ENCODE data around the gene BCL10. TPM values are rescaled to one million over a fixed set of nuclear protein-coding genes. Genes with fewer than 3 reads are reported as not detected.

The BCL10 gene
- 14.5 TPM for polyA plus RNA-seq (2012; ENCODE audit: insufficient read depth, insufficient read length)

DNA sequence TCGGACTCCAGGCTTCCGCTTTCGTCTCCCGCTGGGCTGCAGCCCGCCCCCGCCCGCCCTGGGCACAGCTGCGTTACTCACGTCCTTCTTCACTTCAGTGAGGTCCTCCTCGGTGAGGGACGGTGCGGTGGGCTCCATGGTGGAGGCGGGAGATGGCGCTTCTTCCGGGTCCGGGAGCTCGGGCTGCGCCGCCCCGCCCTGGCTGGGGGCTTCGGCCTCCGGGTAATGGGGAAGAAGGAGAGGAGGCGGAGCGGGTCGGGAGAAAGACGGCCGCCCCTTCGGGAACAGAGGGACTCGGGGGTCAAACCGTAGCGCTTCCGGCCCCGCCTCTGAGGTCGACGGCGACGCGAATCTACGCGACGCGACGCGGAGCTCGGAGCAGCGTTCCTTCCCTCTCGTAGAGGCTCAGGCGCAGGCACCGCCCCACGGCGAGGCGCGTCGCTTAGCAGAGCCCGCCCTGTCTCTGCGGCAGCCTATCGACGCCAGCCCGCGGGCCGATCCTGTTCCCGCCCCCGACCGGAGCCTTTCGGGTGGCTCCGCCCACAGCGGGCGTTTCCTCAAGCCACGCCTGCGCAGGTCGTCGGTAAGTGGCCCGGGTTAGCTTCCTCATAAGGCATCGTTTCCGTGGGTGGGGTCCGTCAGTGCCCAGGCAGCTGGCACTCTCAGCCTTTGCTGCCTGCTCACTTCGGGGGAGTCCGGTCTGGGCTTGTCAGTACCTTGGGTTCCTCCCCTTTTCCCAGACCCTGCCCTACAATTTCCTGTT, at the start of gene BCL10:
Gene BCL10 (minus strand): TSS at position 418 of the 763 bp plus-strand sequence. CDS start 280 bp downstream, at position 138.
- peak; percentile 96 for DNase-seq (ENCODE audit: low read depth, low spot score)
- peak within 1 kb of the TSS; percentile 97 for H3K4me3 ChIP-seq (ENCODE audit: low read length)

DNA sequence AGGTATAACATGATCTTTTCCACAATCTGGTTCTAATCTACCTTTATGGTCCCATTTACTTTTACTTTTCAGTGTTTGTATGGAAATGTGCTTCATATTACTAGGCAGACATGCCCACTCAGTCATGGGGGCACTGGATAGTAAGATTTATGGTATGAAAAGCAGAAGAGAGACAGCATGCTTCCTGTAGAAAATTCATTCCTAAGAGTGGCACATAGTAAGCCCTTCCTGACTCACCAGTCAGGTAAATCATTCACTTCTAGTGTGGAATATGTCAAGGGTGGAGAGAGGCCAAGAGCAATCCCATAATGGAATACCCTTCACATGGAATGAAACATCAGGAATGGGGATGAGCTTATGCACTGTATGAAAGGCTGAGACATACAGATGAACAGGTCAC, 49.5 kb upstream of the BCL10 start:
- no peak for DNase-seq (ENCODE audit: low read depth, low spot score)
- no peak overlapping the region for H3K4me3 ChIP-seq (ENCODE audit: low read length)

DNA sequence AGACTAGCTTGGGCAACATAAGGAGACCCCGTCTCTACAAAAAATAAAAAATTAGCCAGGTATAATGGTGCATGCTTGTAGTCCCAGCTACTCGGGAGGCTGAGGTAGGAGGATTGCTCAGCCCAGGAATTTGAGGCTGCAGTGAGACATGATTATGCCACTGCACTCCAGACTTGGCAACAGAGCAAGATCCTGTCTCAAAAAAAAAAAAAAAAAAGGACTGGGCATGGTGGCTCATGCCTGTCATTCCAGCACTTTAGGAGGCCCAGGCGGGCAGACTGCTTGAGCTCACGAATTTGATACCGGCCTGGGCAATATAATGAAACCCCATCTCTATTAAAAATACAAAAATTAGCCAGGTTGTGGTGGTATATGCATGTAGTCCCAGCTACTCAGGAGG, 47.3 kb upstream of the BCL10 start:
- no peak overlapping the region for H3K4me3 ChIP-seq (ENCODE audit: low read length)
- DNase-seq (ENCODE audit: low read depth, low spot score): no peak

DNA sequence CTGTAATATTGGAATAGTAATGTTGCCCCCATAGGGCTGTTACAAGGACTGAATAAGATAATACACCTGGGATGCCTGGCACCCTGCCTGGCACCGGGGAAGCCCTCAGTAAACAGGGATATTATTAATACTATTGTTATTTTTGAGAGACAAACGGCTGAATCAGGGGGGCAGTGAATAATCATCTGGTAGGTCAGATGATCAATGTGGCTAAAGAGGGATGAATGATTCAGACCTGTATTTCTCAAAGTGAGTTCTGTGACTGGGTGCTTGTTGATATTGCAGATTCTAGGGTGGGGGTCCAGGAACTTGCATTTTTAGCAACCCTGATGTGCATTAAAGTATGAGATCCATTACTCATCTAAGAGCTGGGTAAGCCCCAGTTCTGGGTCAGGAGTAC, 46.2 kb upstream of the BCL10 start:
- DNase-seq (ENCODE audit: low read depth, low spot score): no peak
- no peak overlapping the region for H3K4me3 ChIP-seq (ENCODE audit: low read length)

DNA sequence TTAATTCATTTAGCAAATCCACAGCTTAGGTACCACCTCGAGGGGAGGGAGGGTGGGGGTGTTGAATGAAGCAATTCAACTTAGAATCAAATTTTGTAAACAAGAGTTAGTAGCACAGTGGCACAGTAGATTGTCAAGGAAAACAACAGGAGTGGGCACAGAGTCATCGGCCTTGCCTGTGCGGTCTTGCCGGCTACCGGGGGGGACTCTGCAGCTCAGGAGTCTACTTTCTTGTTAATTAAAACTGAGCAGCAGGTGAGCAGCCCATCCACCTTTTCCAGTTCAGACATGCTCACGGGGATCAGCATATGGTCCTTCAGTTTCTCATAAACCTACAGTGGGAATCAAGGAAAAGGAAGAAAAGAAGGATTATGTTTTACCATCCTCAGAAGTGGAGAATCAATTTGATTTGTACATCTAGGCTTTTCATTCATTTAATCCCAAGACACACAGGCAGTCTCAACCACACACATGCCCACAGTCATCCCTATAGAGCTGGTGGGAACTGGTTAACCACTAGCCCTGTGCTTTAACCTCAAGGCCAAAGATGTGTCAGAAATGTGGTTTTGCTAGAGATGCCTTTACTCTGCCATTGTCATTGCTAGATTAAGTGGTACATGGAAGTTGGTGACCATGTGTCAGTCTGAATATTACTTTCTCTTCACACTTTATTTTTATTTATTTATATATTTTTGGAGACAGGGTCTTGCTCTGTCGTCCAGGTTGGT, 45.0 kb upstream of the BCL10 start:
- peak; percentile 40 for DNase-seq (ENCODE audit: low read depth, low spot score)
- no peak overlapping the region for H3K4me3 ChIP-seq (ENCODE audit: low read length)

DNA sequence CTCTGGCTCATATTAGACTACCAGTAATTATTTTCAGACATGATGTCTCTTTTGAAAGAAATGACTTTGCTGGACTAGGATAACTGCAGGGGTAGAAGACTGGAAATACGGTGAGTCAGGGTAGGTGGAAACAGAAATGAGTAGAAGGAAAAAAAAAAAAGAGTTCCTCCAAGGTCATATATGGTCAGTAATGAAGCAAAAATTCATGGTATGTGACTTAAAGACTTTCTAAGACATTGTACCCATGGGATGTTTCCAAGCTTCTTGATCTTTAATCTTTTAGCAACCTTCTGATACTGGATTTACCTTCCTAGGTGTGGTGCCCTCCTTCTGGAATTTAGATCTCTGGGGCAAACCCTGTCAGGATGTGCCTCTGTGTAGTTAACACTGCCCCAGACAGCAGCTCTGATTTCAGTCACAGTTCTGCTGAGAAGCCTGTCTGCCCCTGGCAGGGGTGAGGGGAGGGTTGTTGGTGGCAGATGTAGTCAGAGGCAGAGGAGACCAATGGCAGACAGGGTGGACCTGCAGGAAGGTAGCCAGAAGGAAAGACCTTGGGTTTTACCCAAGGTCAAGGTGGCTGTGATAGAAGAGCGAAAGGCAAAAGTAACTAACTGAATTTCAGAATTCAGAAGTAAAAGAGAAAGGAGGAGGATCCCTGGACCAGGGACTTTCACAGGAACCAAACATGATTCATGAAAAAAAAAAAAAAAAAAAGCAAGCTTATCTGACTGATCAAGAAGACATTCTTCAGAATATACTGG, 44.1 kb upstream of the BCL10 start:
- H3K4me3 ChIP-seq (ENCODE audit: low read length): no peak overlapping the region
- DNase-seq (ENCODE audit: low read depth, low spot score): no peak

DNA sequence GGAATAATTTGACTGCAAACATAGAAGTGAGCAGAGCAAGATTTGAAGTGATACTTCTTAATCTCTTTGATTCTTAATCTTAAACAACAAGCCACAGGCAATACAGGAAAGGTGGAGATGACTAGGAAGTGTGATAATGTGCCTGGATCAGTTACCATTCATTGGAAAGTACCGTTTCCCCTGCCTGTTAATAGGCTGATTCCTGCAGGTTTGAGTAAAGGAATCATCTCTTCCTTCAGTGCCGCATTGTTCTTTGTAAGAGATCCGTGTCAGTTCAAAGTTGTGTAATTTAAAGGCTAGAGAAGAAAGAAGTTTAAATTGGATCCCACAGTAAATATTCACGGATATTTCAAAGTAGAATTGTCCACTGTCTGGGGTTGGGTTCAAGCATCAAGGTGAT, 43.5 kb upstream of the BCL10 start:
- DNase-seq (ENCODE audit: low read depth, low spot score): no peak
- H3K4me3 ChIP-seq (ENCODE audit: low read length): no peak overlapping the region

DNA sequence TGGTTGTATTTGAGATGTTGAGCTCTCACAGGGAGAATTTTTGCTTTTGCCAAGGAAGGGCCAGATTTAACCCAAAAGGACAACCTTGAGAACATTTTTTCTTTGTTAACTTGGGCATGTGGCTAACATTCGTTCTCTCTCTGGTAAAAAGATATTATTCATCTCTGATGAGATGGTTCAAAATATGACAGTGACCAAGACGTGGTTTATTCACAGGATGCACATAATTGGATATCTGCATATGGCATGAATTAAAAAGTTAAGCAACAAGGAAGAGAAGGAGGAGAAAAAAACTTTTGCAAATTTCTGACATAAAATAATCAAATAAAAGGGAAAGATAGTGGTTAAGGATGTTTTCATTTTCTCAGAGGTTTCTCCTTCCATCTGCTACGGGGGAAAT, 43.1 kb upstream of the BCL10 start:
- no peak for DNase-seq (ENCODE audit: low read depth, low spot score)
- H3K4me3 ChIP-seq (ENCODE audit: low read length): no peak overlapping the region

DNA sequence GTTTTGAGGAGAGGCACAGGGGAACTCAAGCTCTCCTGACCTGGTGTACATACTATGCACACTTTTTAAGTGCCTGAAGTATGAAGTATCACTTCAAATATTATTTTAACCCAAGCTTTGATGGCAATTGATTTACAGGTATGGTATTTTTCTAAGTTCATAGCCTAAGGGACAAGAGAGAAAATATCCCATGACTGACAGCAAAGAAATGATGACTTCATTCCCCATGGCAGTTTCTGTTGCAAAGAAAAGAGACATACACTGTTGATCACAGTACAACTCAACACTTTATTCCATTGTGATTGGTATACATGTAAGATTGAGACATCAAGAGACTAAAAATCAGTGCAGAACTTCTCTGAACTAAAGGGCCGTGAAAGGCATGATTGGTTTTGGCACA, 41.8 kb upstream of the BCL10 start:
- H3K4me3 ChIP-seq (ENCODE audit: low read length): no peak overlapping the region
- DNase-seq (ENCODE audit: low read depth, low spot score): no peak

DNA sequence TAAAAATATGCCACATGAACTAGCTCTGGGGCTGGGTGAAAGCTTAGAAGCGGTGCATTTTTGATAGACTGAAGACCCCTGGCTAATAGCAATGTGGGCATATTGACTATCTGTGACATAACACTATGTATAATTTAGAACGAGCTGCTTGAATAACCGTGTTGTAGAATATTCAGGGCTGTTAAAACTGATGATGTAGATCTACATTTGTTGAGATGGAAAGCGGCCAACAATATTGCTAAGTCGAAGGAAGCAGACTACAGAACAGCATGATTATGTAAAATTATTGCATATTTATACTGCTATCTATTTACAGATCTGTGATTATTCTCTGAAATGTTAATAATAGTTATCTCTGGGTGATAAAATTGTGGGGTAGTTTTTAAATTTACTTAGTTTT, 41.1 kb upstream of the BCL10 start:
- H3K4me3 ChIP-seq (ENCODE audit: low read length): no peak overlapping the region
- no peak for DNase-seq (ENCODE audit: low read depth, low spot score)

DNA sequence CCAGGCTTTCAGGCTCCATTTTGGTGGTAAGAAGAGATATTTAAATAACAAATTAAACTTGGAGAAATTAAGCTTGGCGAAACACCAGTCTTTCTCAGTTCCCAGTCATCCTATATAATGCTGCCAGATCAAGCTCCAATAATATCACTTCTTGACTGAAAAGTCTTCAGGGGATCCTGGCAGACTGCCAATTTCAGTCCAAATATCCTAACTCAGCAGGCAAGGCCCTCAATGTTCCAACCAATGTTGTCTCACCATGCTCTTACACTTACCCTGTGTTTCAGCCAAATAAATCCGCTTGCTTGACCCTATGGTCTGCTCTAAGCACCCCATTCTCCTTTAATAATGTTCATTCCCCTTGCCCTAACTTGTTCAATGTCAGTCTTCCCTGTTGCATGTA, 39.9 kb upstream of the BCL10 start:
- no peak for DNase-seq (ENCODE audit: low read depth, low spot score)
- H3K4me3 ChIP-seq (ENCODE audit: low read length): no peak overlapping the region

DNA sequence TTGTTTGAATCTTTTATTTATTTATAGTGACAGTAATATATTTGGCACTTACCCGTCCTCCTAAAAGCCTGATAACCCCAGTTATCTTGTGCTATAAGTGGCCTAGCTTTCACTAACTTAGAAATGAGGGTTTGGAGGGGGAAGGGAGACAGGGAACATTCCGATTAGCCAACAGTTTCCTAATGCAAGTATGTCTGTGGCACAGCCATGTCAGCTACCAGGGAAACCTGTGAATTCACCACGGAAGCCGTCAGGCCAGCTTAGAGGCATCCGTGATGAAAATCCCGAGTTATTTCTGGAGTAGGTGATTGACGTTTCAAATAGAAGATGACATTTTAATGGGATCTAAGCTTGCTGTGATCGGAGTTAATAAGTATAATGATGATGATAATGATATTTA, 39.4 kb upstream of the BCL10 start:
- no peak for DNase-seq (ENCODE audit: low read depth, low spot score)
- H3K4me3 ChIP-seq (ENCODE audit: low read length): no peak overlapping the region

DNA sequence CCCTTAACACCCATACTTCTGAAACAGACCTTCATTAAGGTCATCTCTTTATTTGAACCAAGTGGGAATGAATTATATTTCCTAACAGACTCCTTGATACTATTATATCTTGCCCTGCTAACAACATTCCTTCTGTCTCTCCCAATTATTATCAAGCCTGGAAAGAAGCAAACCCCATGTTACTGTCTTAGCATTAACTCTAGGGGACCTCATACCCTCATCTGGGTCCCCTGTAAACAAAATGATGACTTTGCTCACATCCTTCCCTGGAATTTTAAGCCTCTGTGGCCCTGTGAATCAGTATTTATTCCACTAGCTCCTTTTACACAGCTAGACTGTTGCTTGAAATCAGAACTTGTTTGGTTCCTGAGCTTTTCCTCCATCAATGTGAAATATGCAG, 38.3 kb upstream of the BCL10 start:
- DNase-seq (ENCODE audit: low read depth, low spot score): no peak
- H3K4me3 ChIP-seq (ENCODE audit: low read length): no peak overlapping the region

DNA sequence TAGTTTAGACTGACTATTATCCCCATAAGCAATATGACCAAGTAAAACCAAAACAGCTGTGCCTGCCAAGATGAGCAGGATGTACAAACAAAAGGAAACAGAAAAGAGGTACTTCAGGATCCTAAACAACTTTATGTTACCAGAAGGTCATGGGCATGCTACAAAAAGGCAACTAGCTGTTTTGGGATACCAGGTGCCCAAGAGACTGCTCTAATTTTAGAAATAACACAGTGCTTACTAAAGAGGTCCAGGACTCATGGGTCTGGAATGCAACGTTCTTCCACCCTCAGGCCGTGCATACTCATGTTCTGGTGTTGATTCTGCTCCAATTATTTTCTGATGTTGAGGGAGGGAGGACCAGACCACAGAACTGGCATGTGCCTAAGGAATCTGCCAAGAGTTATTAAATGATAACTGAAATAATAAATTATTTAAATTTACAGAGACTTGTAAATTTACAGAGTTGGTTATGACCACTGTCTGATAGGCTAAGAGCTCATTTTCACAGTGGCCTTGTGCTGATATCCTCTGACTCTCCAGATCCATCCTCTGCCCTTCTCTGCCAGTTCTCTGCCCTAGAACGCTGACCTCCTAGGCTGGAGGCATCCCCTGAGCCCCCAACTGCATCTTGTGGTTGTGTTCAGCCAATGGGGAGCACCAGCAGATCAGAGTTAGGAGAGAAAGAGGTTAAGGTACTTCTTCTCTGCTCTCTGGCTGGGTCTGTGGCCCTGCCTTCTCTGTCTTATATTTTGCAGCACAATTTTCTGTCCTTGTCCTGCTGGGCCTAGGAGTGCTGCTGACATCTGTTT, 37.7 kb upstream of the BCL10 start:
- DNase-seq (ENCODE audit: low read depth, low spot score): no peak
- H3K4me3 ChIP-seq (ENCODE audit: low read length): no peak overlapping the region

DNA sequence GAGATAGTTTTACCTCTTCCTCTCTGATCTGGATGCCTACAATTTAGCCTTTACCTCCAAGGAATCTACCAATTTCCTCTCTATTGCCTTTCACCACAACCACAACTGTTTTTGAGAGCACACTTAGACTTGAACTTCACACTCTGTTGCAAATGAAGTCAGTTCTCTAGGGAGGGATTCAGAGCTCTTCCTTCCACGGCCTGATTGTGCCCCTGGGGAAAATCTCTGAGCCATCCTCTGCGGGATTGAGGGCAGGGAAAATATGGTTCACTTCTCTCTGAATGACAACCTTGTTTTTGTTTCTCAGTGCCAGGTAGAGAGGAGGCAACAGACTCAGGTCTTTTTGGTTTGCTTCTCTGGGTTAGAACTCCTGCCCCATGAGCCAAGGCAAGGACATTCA, 35.4 kb upstream of the BCL10 start:
- no peak for DNase-seq (ENCODE audit: low read depth, low spot score)
- no peak overlapping the region for H3K4me3 ChIP-seq (ENCODE audit: low read length)

DNA sequence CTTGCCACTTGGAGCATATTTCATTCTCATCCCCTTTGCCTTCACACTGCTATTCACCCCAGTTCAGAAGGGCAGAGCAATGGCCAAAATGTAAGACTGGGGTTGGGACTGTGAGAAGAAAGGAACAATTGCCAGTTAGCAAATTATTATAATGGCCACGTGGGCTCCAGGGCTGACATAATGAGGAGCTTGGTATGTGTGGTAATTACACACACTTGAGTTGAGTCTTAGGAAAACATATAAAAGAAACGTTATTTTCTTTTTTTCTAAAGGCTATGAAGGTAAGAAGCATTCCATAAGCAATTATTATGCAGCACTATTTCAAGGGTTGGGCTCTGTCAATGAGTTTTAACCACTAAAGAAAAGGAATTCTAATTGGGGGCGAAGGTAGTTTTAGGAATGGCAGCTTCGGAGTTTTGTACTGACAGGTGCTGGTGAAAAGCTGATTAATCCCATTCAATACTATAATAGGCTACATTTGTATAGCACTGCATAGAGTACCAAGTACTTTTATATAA, 32.5 kb upstream of the BCL10 start:
- no peak for DNase-seq (ENCODE audit: low read depth, low spot score)
- no peak overlapping the region for H3K4me3 ChIP-seq (ENCODE audit: low read length)

DNA sequence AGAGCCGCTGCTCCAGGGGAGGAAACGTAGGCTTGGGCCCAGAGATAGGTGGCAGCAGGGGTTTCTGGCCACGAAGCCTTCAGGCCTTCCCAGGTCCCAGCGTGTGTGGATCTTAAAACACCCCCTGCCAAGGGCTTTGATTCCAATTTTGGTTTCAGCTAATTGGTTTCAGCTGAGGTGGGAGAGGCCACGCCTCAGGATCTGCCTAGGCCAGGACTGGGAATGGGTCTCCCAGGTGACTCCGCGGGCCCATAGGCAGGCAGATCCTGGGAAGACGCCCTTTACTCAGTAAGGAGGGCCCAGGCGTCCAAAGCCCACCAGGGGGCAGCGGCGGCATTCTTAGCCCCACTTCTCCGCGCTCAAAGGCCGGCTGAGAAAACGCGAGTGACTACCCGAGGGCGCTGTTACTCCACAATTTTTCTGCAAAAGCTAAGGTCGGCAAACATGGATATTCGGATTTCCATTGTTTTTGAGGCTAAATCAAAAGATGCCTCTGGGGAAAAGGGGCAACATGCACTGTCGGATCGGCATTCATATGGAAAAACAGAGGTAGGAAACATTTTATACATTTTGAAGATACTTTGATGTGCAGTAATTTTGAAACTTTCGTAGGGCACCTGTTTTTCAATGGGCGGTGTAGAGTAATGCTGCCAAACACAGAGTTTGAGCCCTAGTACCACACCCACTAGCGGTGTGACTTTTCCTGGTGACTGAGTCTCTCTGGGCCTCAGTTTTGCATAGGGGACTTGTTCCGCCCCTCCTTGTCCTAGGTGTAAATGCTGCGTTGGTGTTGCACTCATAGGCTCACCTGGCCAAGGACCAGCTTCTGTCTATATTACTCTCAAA, 31.8 kb upstream of the BCL10 start:
- no peak overlapping the region for H3K4me3 ChIP-seq (ENCODE audit: low read length)
- DNase-seq (ENCODE audit: low read depth, low spot score): peak; percentile 27

DNA sequence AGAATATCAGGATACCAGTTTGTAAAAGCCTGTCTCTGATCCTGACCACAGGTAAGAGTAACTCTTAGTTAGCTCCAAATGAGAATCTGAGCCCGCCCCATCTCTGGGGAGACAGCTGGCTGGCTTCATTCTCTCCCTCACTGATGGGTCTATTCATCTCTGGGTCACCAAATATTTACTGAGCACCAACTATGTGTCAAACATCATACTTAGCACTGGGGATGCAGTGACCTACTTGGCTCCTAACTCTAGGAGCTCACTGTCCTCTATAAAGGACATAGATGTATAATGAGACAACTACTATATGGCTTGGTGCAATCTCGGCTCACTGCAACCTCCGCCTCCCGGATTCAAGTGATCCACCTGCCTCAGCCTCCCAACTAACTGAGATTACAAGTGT, 29.8 kb upstream of the BCL10 start:
- no peak for DNase-seq (ENCODE audit: low read depth, low spot score)
- H3K4me3 ChIP-seq (ENCODE audit: low read length): no peak overlapping the region

Measured in Jurkat, Clone E6-1 (cell line).